Esophagus muscularis mucosa (tissue), 4 donors: ENCODE data around the gene WDR27.

ENCODE experiments used
- CTCF ChIP-seq, 3 experiments: fragments of 200-600 bp in 2 of 3; fragments of 450-650 bp in 1 of 3; sonication (generic) in 2 of 3; IDR thresholded peaks; one replicate each; pipeline ENCODE4 v1.5.1; 2017 to 2019; ENCODE audit warnings: antibody characterized with exemption in 3 of 3, mild to moderate bottlenecking in 2 of 3, moderate library complexity in 1 of 3
- EP300 ChIP-seq: sonication (generic); formaldehyde crosslinking; IDR thresholded peaks from one replicate; pipeline ENCODE4 v1.6.1; 2017; ENCODE audit warnings: antibody characterized with exemption
- POLR2A ChIP-seq: fragments of 450-650 bp; IDR thresholded peaks from one replicate; pipeline ENCODE4 v1.6.1; 2017; ENCODE audit warnings: antibody characterized with exemption, moderate library complexity, mild to moderate bottlenecking, low read depth

- TF ChIP-seq CTCF (IDR thresholded peaks at IDR 0.05) (no peak), POLR2A (no peak), EP300 (no peak)
Observed at GRCh38 chr6:169577236-169577635, 124.6 kb downstream of the WDR27 start.
